ENCODE data around the gene TMEM150A.

The TMEM150A gene

DNA sequence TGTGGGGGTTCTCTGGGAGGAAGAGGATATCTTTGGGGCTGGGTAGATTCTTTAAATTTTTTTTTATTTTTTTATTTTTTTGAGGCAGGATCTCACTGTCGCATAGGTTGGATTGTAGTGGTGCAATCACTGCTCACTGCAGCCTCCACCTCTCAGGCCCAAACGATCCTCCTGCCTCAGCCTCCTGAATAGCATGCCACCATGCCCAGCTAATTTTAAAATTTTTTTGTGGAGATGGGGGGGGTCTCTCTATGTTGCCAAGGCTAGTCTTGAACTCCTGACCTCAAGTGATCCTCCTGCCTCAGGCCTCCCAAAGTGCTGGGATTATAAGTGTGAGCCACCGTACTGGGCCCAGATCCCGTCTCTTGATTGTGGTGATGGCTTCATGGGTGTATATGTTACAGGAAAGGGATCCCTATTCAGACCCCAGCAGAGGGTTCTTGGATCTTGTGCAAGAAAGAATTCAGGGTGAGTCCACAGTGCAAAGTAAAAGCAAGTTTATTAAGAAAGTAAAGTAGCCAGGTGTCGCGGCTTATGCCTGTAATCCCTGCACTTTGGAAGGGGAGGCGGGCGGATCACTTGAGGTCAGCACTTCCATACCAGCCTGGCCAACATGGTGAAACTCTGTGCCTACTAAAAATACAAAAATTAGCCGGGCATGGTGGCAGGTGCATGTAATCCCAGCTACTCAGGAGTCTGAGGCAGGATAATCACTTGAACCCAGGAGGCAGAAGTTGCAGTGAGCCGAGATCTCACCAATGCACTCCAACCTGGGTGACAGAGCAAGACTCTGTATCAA, 11.4 kb upstream of the TMEM150A start:
- no peaks in the 10 kb centered on the region; the same call in 1 of the 2 replicates for H3F3A ChIP-seq (ENCODE audit: low read depth)
- no peaks in the 10 kb centered on the region for H3K27me3 ChIP-seq (ENCODE audit: insufficient read depth, low read length, poor library complexity, severe bottlenecking)
- H2AFZ ChIP-seq (ENCODE audit: low read length) = no peak overlapping the region
- H3K9ac ChIP-seq (ENCODE audit: low read depth, low read length, poor library complexity, severe bottlenecking) = no peak overlapping the region
- H3K4me1 ChIP-seq (ENCODE audit: insufficient read depth, low read length, poor library complexity, severe bottlenecking) = peaks cover 23% of the 10 kb centered on the region
- H3K36me3 ChIP-seq (ENCODE audit: insufficient read depth, low read length) = peaks cover 6% of the 10 kb centered on the region; the same call in 1 of the 2 replicates
- H3K4me2 ChIP-seq (ENCODE audit: low read depth, low read length, poor library complexity, severe bottlenecking) = no peak overlapping the region
- peaks cover 60% of the 10 kb centered on the region for H3K79me2 ChIP-seq (ENCODE audit: insufficient read depth, low read length)
- H3K4me3 ChIP-seq (ENCODE audit: low read length, poor library complexity, severe bottlenecking) = no peak overlapping the region
- TF ChIP-seq EZH2phosphoT487 (IDR thresholded peaks at IDR 0.05; ENCODE audit: borderline replicate concordance) = no peak
- TF ChIP-seq CTCF (conservative IDR thresholded peaks at IDR 0.05; ENCODE audit: low read length) = no peak
- H4K20me1 ChIP-seq (ENCODE audit: insufficient read depth, low read length, poor library complexity, severe bottlenecking) = peaks cover 36% of the 10 kb centered on the region
- H3K9me2 ChIP-seq (replicated peaks; ENCODE audit: low read depth, low read length) = no peaks in the 10 kb centered on the region
- H3K9me3 ChIP-seq (ENCODE audit: insufficient read depth, low read depth, low read length) = no peaks in the 10 kb centered on the region

DNA sequence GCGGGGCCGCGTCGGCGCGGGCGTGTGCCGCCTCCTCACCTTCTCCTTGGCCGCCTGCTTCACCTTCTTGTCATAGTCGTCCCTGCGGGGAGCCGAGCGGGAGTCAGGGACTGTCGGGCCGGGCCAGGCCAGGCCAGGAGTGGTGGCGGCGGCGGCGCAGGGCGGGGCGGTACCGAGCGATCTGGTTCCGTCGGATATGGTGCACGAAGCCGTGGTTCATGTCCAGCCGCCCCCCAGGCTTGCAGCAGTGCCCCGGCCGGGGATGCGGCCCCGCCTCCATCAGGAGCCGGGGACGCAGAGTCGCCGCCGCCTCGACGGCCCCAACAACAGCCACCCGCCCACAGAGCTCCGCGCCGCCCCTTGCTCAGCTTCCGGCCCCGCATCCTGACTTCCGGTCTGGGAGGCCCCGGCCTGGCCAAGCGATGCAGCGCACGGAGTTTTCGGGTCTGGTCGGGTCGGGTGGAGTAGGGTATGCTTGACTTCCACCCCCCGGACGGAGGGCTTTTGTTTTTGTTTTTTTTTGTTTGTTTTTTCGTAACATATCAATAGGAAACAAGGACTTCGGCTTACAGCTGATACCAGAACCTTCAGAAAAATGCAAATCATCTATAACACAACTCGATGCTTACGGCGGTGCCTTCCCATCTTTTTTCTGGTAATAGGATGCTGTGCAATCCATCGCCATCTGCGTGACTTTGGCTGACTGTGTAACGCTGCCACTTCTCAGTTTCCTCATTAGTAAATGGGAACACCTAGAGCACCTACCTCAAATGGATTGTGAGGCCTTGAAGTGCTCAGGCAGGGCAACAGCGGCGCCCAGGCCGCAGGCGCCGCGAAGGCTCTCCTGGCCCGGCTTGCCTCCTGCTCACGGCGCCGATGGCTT, 9.4 kb upstream of the TMEM150A start, which contains the start of gene C2orf68:
Gene C2orf68 (minus strand): TSS at position 362 of the 883 bp plus-strand sequence. CDS start 82 bp downstream, at position 280.
- Histone ChIP-seq H3K9me3 (ENCODE audit: insufficient read depth, low read depth, low read length) (no peaks in the 10 kb centered on the region), H3K4me1 (ENCODE audit: insufficient read depth, low read length, poor library complexity, severe bottlenecking) (peaks cover 8% of the 10 kb centered on the region), H2AFZ (ENCODE audit: low read length) (peak within 1 kb of the TSS; percentile 56), H3K79me2 (ENCODE audit: insufficient read depth, low read length) (peaks cover 43% of the 10 kb centered on the region), H3K4me2 (ENCODE audit: low read depth, low read length, poor library complexity, severe bottlenecking) (peak within 1 kb of the TSS; percentile 72), H4K20me1 (ENCODE audit: insufficient read depth, low read length, poor library complexity, severe bottlenecking) (peaks cover 18% of the 10 kb centered on the region), H3K9ac (ENCODE audit: low read depth, low read length, poor library complexity, severe bottlenecking) (peak within 1 kb of the TSS; percentile 86), H3F3A (ENCODE audit: low read depth) (no peaks in the 10 kb centered on the region; the same call in 1 of the 2 replicates), H3K4me3 (ENCODE audit: low read length, poor library complexity, severe bottlenecking) (peak within 1 kb of the TSS; percentile 81), H3K36me3 (ENCODE audit: insufficient read depth, low read length) (peaks cover 15% of the 10 kb centered on the region; the same call in 1 of the 2 replicates), H3K9me2 (replicated peaks; ENCODE audit: low read depth, low read length) (no peaks in the 10 kb centered on the region), H3K27me3 (ENCODE audit: insufficient read depth, low read length, poor library complexity, severe bottlenecking) (no peaks in the 10 kb centered on the region)
- no peak for TF ChIP-seq CTCF (conservative IDR thresholded peaks at IDR 0.05; ENCODE audit: low read length)
- TF ChIP-seq EZH2phosphoT487 (IDR thresholded peaks at IDR 0.05; ENCODE audit: borderline replicate concordance) = no peak

DNA sequence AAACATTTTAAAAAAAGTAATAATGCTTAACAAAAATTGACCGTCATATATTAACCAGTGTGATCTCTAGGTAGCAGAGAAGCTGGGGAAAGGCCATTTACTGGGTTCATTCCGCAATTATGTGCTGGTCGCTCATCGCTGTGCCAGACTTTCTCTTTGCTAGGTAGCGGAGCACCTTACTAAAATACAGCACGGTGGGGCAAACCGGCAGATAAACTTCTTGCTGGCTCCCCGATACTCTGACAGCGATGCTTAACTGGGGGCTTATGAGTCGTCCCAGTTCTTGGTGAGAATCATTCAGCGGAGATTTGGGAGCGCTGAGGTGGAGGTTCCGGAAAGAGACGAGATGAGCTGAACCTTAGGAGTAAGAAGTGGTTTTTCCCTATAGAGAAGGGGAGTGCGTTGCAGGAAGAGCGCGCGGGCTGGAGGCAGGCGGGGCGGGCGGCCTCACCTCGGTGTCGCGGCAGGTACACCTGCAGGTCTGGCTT, 8.8 kb upstream of the TMEM150A start:
- TF ChIP-seq EZH2phosphoT487 (IDR thresholded peaks at IDR 0.05; ENCODE audit: borderline replicate concordance) (no peak), CTCF (conservative IDR thresholded peaks at IDR 0.05; ENCODE audit: low read length) (no peak)
- Histone ChIP-seq H3K79me2 (ENCODE audit: insufficient read depth, low read length) (peaks cover 37% of the 10 kb centered on the region), H2AFZ (ENCODE audit: low read length) (peak overlapping the region; percentile 56), H3K27me3 (ENCODE audit: insufficient read depth, low read length, poor library complexity, severe bottlenecking) (no peaks in the 10 kb centered on the region), H3K4me1 (ENCODE audit: insufficient read depth, low read length, poor library complexity, severe bottlenecking) (peaks cover 8% of the 10 kb centered on the region), H3K4me2 (ENCODE audit: low read depth, low read length, poor library complexity, severe bottlenecking) (peak overlapping the region; percentile 72), H3K9me2 (replicated peaks; ENCODE audit: low read depth, low read length) (no peaks in the 10 kb centered on the region), H3K4me3 (ENCODE audit: low read length, poor library complexity, severe bottlenecking) (peak overlapping the region; percentile 81), H3F3A (ENCODE audit: low read depth) (peaks cover 2% of the 10 kb centered on the region; the same call in 1 of the 2 replicates), H3K9ac (ENCODE audit: low read depth, low read length, poor library complexity, severe bottlenecking) (peak overlapping the region; percentile 86), H3K9me3 (ENCODE audit: insufficient read depth, low read depth, low read length) (no peaks in the 10 kb centered on the region), H3K36me3 (ENCODE audit: insufficient read depth, low read length) (peaks cover 15% of the 10 kb centered on the region; the same call in 1 of the 2 replicates), H4K20me1 (ENCODE audit: insufficient read depth, low read length, poor library complexity, severe bottlenecking) (peaks cover 12% of the 10 kb centered on the region)

Data from Loucy (cell line).